HG03135 (cell line): ENCODE measurements around the gene SLC35F2.
"Not testable (repeated sequence)": the region's sequence is repeated elsewhere in the genome, so short reads cannot be mapped to it uniquely, and the experiment has no call there.

Experiments
- ATAC-seq: cut with Tn5 transposase; IDR thresholded peaks from one replicate; pipeline ENCODE4 v1.9.1; 2021; ENCODE audit warnings: mild to moderate bottlenecking, moderate library complexity; ENCODE audit not compliant: unreplicated experiment

SLC35F2 gene

GRCh38 chr11:107858217-107859070, at the start of gene SLC35F2:
Gene SLC35F2 (minus strand): TSS chr11:107858787. CDS start chr11:107858767, 20 bp downstream.
- peak; percentile 95 for ATAC-seq

- no peak for ATAC-seq
Measured at GRCh38 chr11:107908211-107908610, 49.6 kb upstream of the SLC35F2 start.

GRCh38 chr11:107898270-107898669, 39.7 kb upstream of the SLC35F2 start:
- no peak for ATAC-seq

- ATAC-seq, result no peak
Measured at GRCh38 chr11:107882095-107882820, 23.7 kb upstream of the SLC35F2 start.

- not testable (repeated sequence) for ATAC-seq
Measured at GRCh38 chr11:107881471-107881870, 22.9 kb upstream of the SLC35F2 start.

GRCh38 chr11:107876141-107876540, 17.6 kb upstream of the SLC35F2 start:
- no peak for ATAC-seq

- no peak for ATAC-seq
Measured at GRCh38 chr11:107864591-107864990, 6.0 kb upstream of the SLC35F2 start.

- ATAC-seq, result no peak
Measured at GRCh38 chr11:107860688-107861087, 2.1 kb upstream of the SLC35F2 start.

GRCh38 chr11:107860240-107860620, 1.6 kb upstream of the SLC35F2 start:
- ATAC-seq, result not testable (repeated sequence)

GRCh38 chr11:107859459-107860239, 1.1 kb upstream of the SLC35F2 start:
- no peak for ATAC-seq

GRCh38 chr11:107857550-107858216, 904 bp downstream of the SLC35F2 start:
- peak; percentile 6 for ATAC-seq

- no peak for ATAC-seq
Measured at GRCh38 chr11:107856981-107857517, 1.5 kb downstream of the SLC35F2 start.

GRCh38 chr11:107856180-107856980, 2.2 kb downstream of the SLC35F2 start:
- no peak for ATAC-seq

- ATAC-seq, result no peak
Measured at GRCh38 chr11:107853070-107853469, 5.5 kb downstream of the SLC35F2 start.

- no peak for ATAC-seq
Measured at GRCh38 chr11:107851704-107852310, 6.8 kb downstream of the SLC35F2 start.

GRCh38 chr11:107849790-107850189, 8.8 kb downstream of the SLC35F2 start:
- ATAC-seq, result no peak

- ATAC-seq, result no peak
Measured at GRCh38 chr11:107848345-107848744, 10.2 kb downstream of the SLC35F2 start.

- ATAC-seq, result no peak
Measured at GRCh38 chr11:107847184-107847583, 11.4 kb downstream of the SLC35F2 start.

- no peak for ATAC-seq
Measured at GRCh38 chr11:107844041-107844440, 14.5 kb downstream of the SLC35F2 start.
